B cell (primary cell): ENCODE measurements around the gene RAB12. TPM values are rescaled to one million over a fixed set of nuclear protein-coding genes. Genes with fewer than 3 reads are reported as not detected.

ENCODE experiments used
- ATAC-seq: fragments of 200-7000 bp; cut with Tn5 transposase; one replicate; pipeline ENCODE4 v1.10.0; 2021; ENCODE audit warnings: low read depth, mild to moderate bottlenecking, moderate number of reproducible peaks, moderate library complexity
- CTCF ChIA-PET: fragments of 350-600 bp; sonication (Branson Sonifier 250); formaldehyde crosslinking; loops from one replicate; lab custom pipeline; 2021; ENCODE audit warnings: antibody characterized with exemption, inconsistent platforms; lab: Charles Lee
- POLR2A ChIA-PET: fragments of 350-600 bp; sonication (Branson Sonifier 250); formaldehyde crosslinking; loops from one replicate; lab custom pipeline; 2021; ENCODE audit warnings: antibody characterized with exemption; lab: Charles Lee
- DNase-seq: peaks from one replicate; pipeline ENCODE4 v3.0.0; 2013
- H2AFZ ChIP-seq: 2 replicates; pipeline ENCODE4 v1.6.1; 2012; ENCODE audit warnings: mild to moderate bottlenecking, low read depth, low read length; ENCODE audit not compliant: insufficient read depth, poor library complexity, severe bottlenecking
- H3K27ac ChIP-seq, 2 donors: 1 replicate in 1 of 2; 2 replicates in 1 of 2; pipeline ENCODE4 v1.5.1; 2012 to 2013; ENCODE audit warnings: low read length in 2 of 2, mild to moderate bottlenecking in 2 of 2, moderate library complexity in 1 of 2
- H3K27me3 ChIP-seq, 4 experiments: fragments of 200-600 bp in 1 of 4; sonication (generic) in 1 of 4; replicated peaks in 1 of 4; 1 replicate in 2 of 4; 2 replicates in 2 of 4; pipeline versions ENCODE4 v1.6.1 to v1.7.0; 2013 to 2016; ENCODE audit warnings: low read length in 3 of 4, mild to moderate bottlenecking in 2 of 4, mixed read lengths in 1 of 4, moderate library complexity in 1 of 4; ENCODE audit not compliant: insufficient read depth in 4 of 4, control insufficient read depth in 3 of 4; ENCODE audit errors: control extremely low read depth in 1 of 4
- H3K36me3 ChIP-seq, 2 experiments: replicated peaks in 1 of 2; 1 replicate in 1 of 2; 2 replicates in 1 of 2; pipeline versions ENCODE4 v1.6.1 to v1.7.1; 2013; ENCODE audit warnings: low read length in 1 of 2; ENCODE audit not compliant: insufficient read depth in 2 of 2, control insufficient read depth in 1 of 2; ENCODE audit errors: control extremely low read depth in 1 of 2, extremely low read depth in 1 of 2
- H3K4me1 ChIP-seq, 2 donors: fragments of 200-600 bp in 1 of 2; sonication (generic) in 1 of 2; 1 replicate in 1 of 2; 2 replicates in 1 of 2; pipeline versions ENCODE4 v1.5.1 to v1.6.1; 2013 to 2017; ENCODE audit warnings: low read length in 2 of 2; ENCODE audit not compliant: control insufficient read depth in 2 of 2, insufficient read depth in 2 of 2
- H3K4me2 ChIP-seq: replicated peaks from 2 replicates; pipeline ENCODE3; 2012; ENCODE audit warnings: mild to moderate bottlenecking, low read depth, low read length; ENCODE audit not compliant: poor library complexity, severe bottlenecking
- H3K4me3 ChIP-seq, 5 experiments: fragments of 200-600 bp in 1 of 5; sonication (generic) in 1 of 5; 1 replicate in 3 of 5; 2 replicates in 2 of 5; pipeline versions ENCODE4 v1.5.1 to v1.7.0; 2011 to 2016; ENCODE audit warnings: low read length in 4 of 5, mild to moderate bottlenecking in 4 of 5, low read depth in 2 of 5, control low read depth in 1 of 5, moderate library complexity in 1 of 5; ENCODE audit not compliant: insufficient read depth in 1 of 5; ENCODE audit errors: control extremely low read depth in 1 of 5, extremely low read depth in 1 of 5
- H3K79me2 ChIP-seq: fragments of 200-600 bp; sonication (generic); one replicate; pipeline ENCODE4 v1.6.0; 2016; ENCODE audit warnings: low read length; ENCODE audit not compliant: control insufficient read depth, insufficient read depth
- H3K9ac ChIP-seq: fragments of 200-600 bp; sonication (generic); 2 replicates; pipeline ENCODE4 v1.6.1; 2017; ENCODE audit warnings: mild to moderate bottlenecking, low read length, moderate library complexity
- H3K9me3 ChIP-seq, 3 donors: one replicate each; pipeline versions ENCODE4 v1.6.1 to v1.7.1; 2013; ENCODE audit warnings: low read length in 2 of 3; ENCODE audit not compliant: control insufficient read depth in 2 of 3, insufficient read depth in 1 of 3; ENCODE audit errors: control extremely low read depth in 1 of 3
- H4K20me1 ChIP-seq: 2 replicates; pipeline ENCODE4 v1.6.0; 2012; ENCODE audit warnings: mild to moderate bottlenecking, low read length; ENCODE audit not compliant: insufficient read depth, control insufficient read depth, poor library complexity, severe bottlenecking
- H3K27ac Mint-ChIP-seq: one replicate; pipeline ENCODE4 v1.8.0; 2021; ENCODE audit warnings: mixed read lengths
- H3K27me3 Mint-ChIP-seq: one replicate; pipeline ENCODE4 v1.8.0; 2021; ENCODE audit warnings: mixed read lengths
- H3K4me1 Mint-ChIP-seq: one replicate; pipeline ENCODE4 v1.8.0; 2021; ENCODE audit warnings: mixed read lengths
- H3K4me3 Mint-ChIP-seq: one replicate; pipeline ENCODE4 v1.8.0; 2021; ENCODE audit warnings: mixed read lengths
- H3K9me3 Mint-ChIP-seq: one replicate; pipeline ENCODE4 v1.8.0; 2022; ENCODE audit warnings: mixed read lengths; ENCODE audit not compliant: insufficient read depth
- EZH2 ChIP-seq: IDR thresholded peaks from 2 replicates; pipeline ENCODE4 v1.6.1; 2012; ENCODE audit warnings: borderline replicate concordance, low read depth, mild to moderate bottlenecking, moderate library complexity, low read length; ENCODE audit not compliant: insufficient read depth, poor library complexity, severe bottlenecking
- WGBS: methylation state at CpG from one replicate; pipeline ENCODE4 v1.1.5; 2013; ENCODE audit warnings: missing lambda C conversion rate; ENCODE audit not compliant: insufficient coverage; 5-methylcytosine and 5-hydroxymethylcytosine counted together
- intact Hi-C: fragments of 100-400 bp; cut with micrococcal nuclease; formaldehyde crosslinking; loops from one replicate; pipeline ENCODE4 v1.10.0; 2022
- polyA plus RNA-seq: library from polyadenylated mRNA; depleted of rRNA; stranded (reverse); fragments of >200 nt; gene quantifications from 2 replicates; pipeline ENCODE4 v1.2.3, GENCODE V29; 2012
- total RNA-seq, 2 donors: library from RNA; stranded (reverse); fragments of 120-200 nt in 1 of 2; gene quantifications; 1 replicate in 1 of 2; 2 replicates in 1 of 2; pipeline versions ENCODE4 v1.2.3 to v1.2.4, GENCODE V29; 2013 to 2022
- TF ChIP-seq, protein P1 (sequence below): fragments of 200-600 bp; IDR thresholded peaks from one replicate; pipeline ENCODE4 v1.8.0; 2022; ENCODE audit warnings: antibody characterized with exemption, mild to moderate bottlenecking

Gene RAB12
- total and polyA plus RNA-seq, 2 donors (not counting 1 experiment from before 2014, with no cell fraction given), result 12.8 to 38.7 TPM

DNA sequence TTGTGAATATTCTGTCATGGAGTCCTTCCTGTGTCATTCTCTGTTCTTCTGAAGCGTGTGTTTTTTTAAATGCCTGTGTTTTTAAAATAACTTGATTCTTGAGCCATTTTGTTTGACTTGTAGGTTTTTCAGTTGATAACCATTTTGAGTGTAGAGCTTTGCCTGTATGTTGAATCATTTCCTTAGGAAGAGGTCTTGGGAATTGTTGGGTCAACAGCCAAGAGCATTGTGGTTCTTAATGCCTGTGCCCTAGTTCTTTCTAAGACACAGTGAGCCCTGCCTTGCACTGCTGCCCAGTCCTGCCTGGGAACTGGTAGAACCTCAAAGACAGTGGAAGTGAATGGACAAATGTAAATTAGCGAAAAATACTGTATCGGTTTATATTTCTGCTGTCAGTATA, 25.9 kb downstream of the RAB12 start:
- H3K27ac Mint-ChIP-seq, result no peak overlapping the region

GRCh38 chr18:8639762-8640161, 30.5 kb downstream of the RAB12 start:
- Mint-ChIP-seq H3K27ac (no peak overlapping the region), H3K27me3 (no peaks in the 10 kb centered on the region), H3K9me3 (no peaks in the 10 kb centered on the region), H3K4me1 (no peaks in the 10 kb centered on the region), H3K4me3 (no peak overlapping the region)
- no peak overlapping the region for H3K4me2 ChIP-seq
- H2AFZ ChIP-seq, result no peak overlapping the region
- H3K27me3 ChIP-seq, result no peaks in the 10 kb centered on the region
- ChIA-PET CTCF (interaction anchor here (1.3 to 1.6 kb wide), 2 partner anchors 14 to 348 kb away, joined by 4 read pairs; no protein-coding TSS in a partner anchor), POLR2A (interaction anchor here (0.7 kb wide), 1 partner anchor 8 kb away, joined by 3 read pairs; no protein-coding TSS in a partner anchor)
- peaks cover 3 to 51% of the 10 kb centered on the region in 2 experiments for H3K36me3 ChIP-seq
- TF ChIP-seq, protein P1, sequence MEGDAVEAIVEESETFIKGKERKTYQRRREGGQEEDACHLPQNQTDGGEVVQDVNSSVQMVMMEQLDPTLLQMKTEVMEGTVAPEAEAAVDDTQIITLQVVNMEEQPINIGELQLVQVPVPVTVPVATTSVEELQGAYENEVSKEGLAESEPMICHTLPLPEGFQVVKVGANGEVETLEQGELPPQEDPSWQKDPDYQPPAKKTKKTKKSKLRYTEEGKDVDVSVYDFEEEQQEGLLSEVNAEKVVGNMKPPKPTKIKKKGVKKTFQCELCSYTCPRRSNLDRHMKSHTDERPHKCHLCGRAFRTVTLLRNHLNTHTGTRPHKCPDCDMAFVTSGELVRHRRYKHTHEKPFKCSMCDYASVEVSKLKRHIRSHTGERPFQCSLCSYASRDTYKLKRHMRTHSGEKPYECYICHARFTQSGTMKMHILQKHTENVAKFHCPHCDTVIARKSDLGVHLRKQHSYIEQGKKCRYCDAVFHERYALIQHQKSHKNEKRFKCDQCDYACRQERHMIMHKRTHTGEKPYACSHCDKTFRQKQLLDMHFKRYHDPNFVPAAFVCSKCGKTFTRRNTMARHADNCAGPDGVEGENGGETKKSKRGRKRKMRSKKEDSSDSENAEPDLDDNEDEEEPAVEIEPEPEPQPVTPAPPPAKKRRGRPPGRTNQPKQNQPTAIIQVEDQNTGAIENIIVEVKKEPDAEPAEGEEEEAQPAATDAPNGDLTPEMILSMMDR, result no peak
- no peak for TF ChIP-seq EZH2
- no peaks in the 10 kb centered on the region for H4K20me1 ChIP-seq
- no peaks in the 10 kb centered on the region for H3K79me2 ChIP-seq
- WGBS, result 98% methylated on average over 9 of the region's 11 CpGs
- H3K4me3 ChIP-seq, result no peak overlapping the region
- H3K4me1 ChIP-seq, result no peaks in the 10 kb centered on the region
- H3K9me3 ChIP-seq, result no peaks in the 10 kb centered on the region
- no peak overlapping the region for H3K27ac ChIP-seq
- DNase-seq, result no peak
- intact Hi-C loops, result no loop called here
- ATAC-seq, result no peak
- H3K9ac ChIP-seq, result no peak overlapping the region

More for the DNA sequence above, 25.9 kb downstream of the RAB12 start:
- intact Hi-C loops, result no loop called here
- no peak overlapping the region for H3K4me2 ChIP-seq
- H3K9ac ChIP-seq, result no peak overlapping the region
- no peak overlapping the region for H2AFZ ChIP-seq
- Mint-ChIP-seq H3K4me1 (no peaks in the 10 kb centered on the region), H3K9me3 (no peaks in the 10 kb centered on the region), H3K27me3 (no peaks in the 10 kb centered on the region), H3K4me3 (no peak overlapping the region)
- DNase-seq, result no peak
- no peaks in the 10 kb centered on the region for H3K4me1 ChIP-seq
- POLR2A ChIA-PET, result no interaction called here
- peaks cover 20% of the 10 kb centered on the region for H4K20me1 ChIP-seq
- TF ChIP-seq, protein P1, result no peak
- TF ChIP-seq EZH2, result no peak
- H3K4me3 ChIP-seq, result no peak overlapping the region
- no peaks in the 10 kb centered on the region for H3K27me3 ChIP-seq
- CTCF ChIA-PET, result no interaction called here
- no peak for ATAC-seq
- peaks cover 5 to 86% of the 10 kb centered on the region in 2 experiments for H3K36me3 ChIP-seq
- 100% methylated on average over 2 of the region's 3 CpGs for WGBS
- H3K27ac ChIP-seq, result no peak overlapping the region
- no peaks in the 10 kb centered on the region for H3K9me3 ChIP-seq
- no peaks in the 10 kb centered on the region for H3K79me2 ChIP-seq
